Adrenal gland (tissue), 12 donors: ENCODE data around the gene CFAP70. TPM values are rescaled to one million over a fixed set of nuclear protein-coding genes. Genes with fewer than 3 reads are reported as not detected.

Experiments used
- DNase-seq, 7 donors: peaks; one replicate each; pipeline ENCODE4 v3.0.0-alpha.2; 2019 to 2020
- H3K27ac ChIP-seq, 5 donors: fragments of 200-600 bp; sonication (generic) in 4 of 5; 1 replicate in 3 of 5; 2 replicates in 2 of 5; pipeline versions ENCODE4 v1.5.1 to v1.8.0; 2016 to 2020; ENCODE audit warnings: mild to moderate bottlenecking in 1 of 5
- H3K27me3 ChIP-seq: fragments of 200-600 bp; 2 replicates; pipeline ENCODE4 v1.8.0; 2021
- H3K36me3 ChIP-seq, 2 donors: fragments of 200-600 bp; replicated peaks in 1 of 2; 1 replicate in 1 of 2; 2 replicates in 1 of 2; pipeline versions ENCODE4 v1.5.1 to v1.8.0; 2018 to 2022
- H3K4me1 ChIP-seq, 2 donors: fragments of 200-600 bp; replicated peaks in 1 of 2; 1 replicate in 1 of 2; 2 replicates in 1 of 2; pipeline versions ENCODE4 v1.5.1 to v1.8.0; 2018 to 2021
- H3K4me3 ChIP-seq, 4 donors: fragments of 200-600 bp; sonication (generic) in 3 of 4; one replicate each; pipeline ENCODE4 v1.5.1; 2016 to 2018
- H3K9me3 ChIP-seq, 3 donors: fragments of 200-600 bp; sonication (generic) in 1 of 3; replicated peaks in 1 of 3; 1 replicate in 2 of 3; 2 replicates in 1 of 3; pipeline versions ENCODE4 v1.5.1 to v1.8.0; 2016 to 2021
- POLR2A ChIP-seq, 2 donors: fragments of 450-650 bp; IDR thresholded peaks; one replicate each; pipeline ENCODE4 v1.6.1; 2017; ENCODE audit warnings: antibody characterized with exemption in 2 of 2, mild to moderate bottlenecking in 2 of 2, moderate library complexity in 1 of 2
- WGBS, 4 donors: extraction: QIAGEN DNeasy Blood & Tissue Kit in 2 of 4; methylation state at CpG; one replicate each; pipeline versions ENCODE4 v1.1.5 to v1.1.7; 2013 to 2017; 5-methylcytosine and 5-hydroxymethylcytosine counted together
- intact Hi-C, 2 donors: fragments of 100-400 bp; cut with DNase I; formaldehyde crosslinking; loops; one replicate each; pipeline versions ENCODE4 v1.14.1 to v1.15.0; 2022 to 2023
- polyA plus RNA-seq, 3 donors: library from polyadenylated mRNA; stranded (reverse); fragments of 200-250 nt in 2 of 3; fragments of 350-450 nt in 1 of 3; fragmentation: Illumina TruSeq in 1 of 3; extraction: RNeasy Lipid Tissue Mini Kit (QIAGEN cat#74804) in 1 of 3; gene quantifications; one replicate each; pipeline ENCODE4 v1.2.3, GENCODE V29; 2013 to 2014
- total RNA-seq, 9 donors: library from RNA; depleted of rRNA in 4 of 9; stranded (reverse); fragments of >200 nt in 4 of 9; fragments of 120-200 nt in 1 of 9; fragmentation: NEBNext Ultra II Directional in 1 of 9; extraction: Animal tissue kit (Norgen Biotek cat#: 25700) in 1 of 9; gene quantifications; one replicate each; pipeline versions ENCODE4 v1.1.0 to v1.2.4, GENCODE V29; 2013 to 2023
- TF ChIP-seq, protein P1 (sequence below), 6 experiments: fragments of 450-650 bp in 4 of 6; fragments of 200-600 bp in 2 of 6; sonication (generic) in 1 of 6; IDR thresholded peaks; 1 replicate in 5 of 6; 2 replicates in 1 of 6; pipeline versions ENCODE4 v1.5.1 to v1.8.0; 2016 to 2021; ENCODE audit warnings: antibody characterized with exemption in 6 of 6, mild to moderate bottlenecking in 2 of 6, moderate library complexity in 1 of 6
- donor health status: healthy with polysubstance abuse.
- donor health status: Bipolar disorder and iron deficiency.
- donor health status: DM: yes; HTN: yes; CAD: no.
- donor health status: DM: no; HTN: no; CAD: no.
- donor health status: DM: no; HTN: no; CAD: no.
- donor health status: DM: yes; HTN: yes; CAD: no.

CFAP70 gene
- total and polyA plus RNA-seq, 12 donors = 1.6 to 43.6 (median 6.7) TPM

- TF ChIP-seq, protein P1, sequence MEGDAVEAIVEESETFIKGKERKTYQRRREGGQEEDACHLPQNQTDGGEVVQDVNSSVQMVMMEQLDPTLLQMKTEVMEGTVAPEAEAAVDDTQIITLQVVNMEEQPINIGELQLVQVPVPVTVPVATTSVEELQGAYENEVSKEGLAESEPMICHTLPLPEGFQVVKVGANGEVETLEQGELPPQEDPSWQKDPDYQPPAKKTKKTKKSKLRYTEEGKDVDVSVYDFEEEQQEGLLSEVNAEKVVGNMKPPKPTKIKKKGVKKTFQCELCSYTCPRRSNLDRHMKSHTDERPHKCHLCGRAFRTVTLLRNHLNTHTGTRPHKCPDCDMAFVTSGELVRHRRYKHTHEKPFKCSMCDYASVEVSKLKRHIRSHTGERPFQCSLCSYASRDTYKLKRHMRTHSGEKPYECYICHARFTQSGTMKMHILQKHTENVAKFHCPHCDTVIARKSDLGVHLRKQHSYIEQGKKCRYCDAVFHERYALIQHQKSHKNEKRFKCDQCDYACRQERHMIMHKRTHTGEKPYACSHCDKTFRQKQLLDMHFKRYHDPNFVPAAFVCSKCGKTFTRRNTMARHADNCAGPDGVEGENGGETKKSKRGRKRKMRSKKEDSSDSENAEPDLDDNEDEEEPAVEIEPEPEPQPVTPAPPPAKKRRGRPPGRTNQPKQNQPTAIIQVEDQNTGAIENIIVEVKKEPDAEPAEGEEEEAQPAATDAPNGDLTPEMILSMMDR (IDR thresholded peaks at IDR 0.05) = peak in 2 of 6 experiments; percentile 16 to 29
- no peak for TF ChIP-seq POLR2A (IDR thresholded peaks at IDR 0.05)
- DNase-seq = no peak
- Histone ChIP-seq H3K4me1 (peaks cover 0 to 7% of the 10 kb centered on the region in 2 donors), H3K27me3 (no peaks in the 10 kb centered on the region), H3K36me3 (peaks cover 0 to 3% of the 10 kb centered on the region in 2 donors), H3K4me3 (no peak overlapping the region), H3K9me3 (no peaks in the 10 kb centered on the region), H3K27ac (no peak overlapping the region)
- intact Hi-C loops = no loop called here
- WGBS, 4 donors = 89 to 100% (median 94%) methylated on average over 2 of the region's 2 CpGs
Observed at GRCh38 chr10:73218431-73219191, 140.1 kb downstream of the CFAP70 start.

- no peaks in the 10 kb centered on the region for H3K27me3 ChIP-seq
- H3K9me3 ChIP-seq = no peaks in the 10 kb centered on the region
- H3K4me3 ChIP-seq = no peak overlapping the region
- peaks cover 4 to 7% of the 10 kb centered on the region in 2 donors for H3K4me1 ChIP-seq
- TF ChIP-seq, protein P1 (IDR thresholded peaks at IDR 0.05) = no peak
- TF ChIP-seq POLR2A (IDR thresholded peaks at IDR 0.05) = no peak
- WGBS, 4 donors = 91 to 98% (median 94%) methylated on average over 2 of the region's 2 CpGs
- no peak for DNase-seq
- no peak overlapping the region for H3K27ac ChIP-seq
- intact Hi-C loops = no loop called here
- peaks cover 0 to 3% of the 10 kb centered on the region in 2 donors for H3K36me3 ChIP-seq
Observed at GRCh38 chr10:73217628-73218027, 141.0 kb downstream of the CFAP70 start.

DNA sequence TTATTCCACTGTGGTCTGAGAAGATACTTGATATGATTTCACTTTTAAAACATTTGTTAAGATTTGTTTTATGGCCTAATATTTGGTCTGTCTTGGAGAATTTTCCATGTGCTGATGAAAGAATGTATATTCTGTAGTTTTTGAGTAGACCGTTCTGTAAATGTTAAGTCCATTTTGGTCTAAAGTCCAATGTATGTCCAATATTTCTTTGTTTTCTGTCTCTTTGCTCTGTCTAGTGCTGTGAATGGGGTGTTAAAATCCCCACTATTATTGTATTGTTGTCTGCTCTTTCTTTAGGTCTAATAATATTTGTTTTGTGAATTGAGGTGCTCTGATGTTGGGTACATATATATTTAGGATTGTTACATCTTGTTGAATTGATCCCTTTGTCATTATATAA is 142.9 kb downstream of the CFAP70 start:
- peaks cover 0 to 3% of the 10 kb centered on the region in 2 donors for H3K36me3 ChIP-seq
- intact Hi-C loops = no loop called here
- no peaks in the 10 kb centered on the region for H3K9me3 ChIP-seq
- H3K27ac ChIP-seq = no peak overlapping the region
- TF ChIP-seq POLR2A (IDR thresholded peaks at IDR 0.05) = no peak
- TF ChIP-seq, protein P1 (IDR thresholded peaks at IDR 0.05) = no peak
- no peak overlapping the region for H3K4me3 ChIP-seq
- no peak for DNase-seq
- no peaks in the 10 kb centered on the region for H3K27me3 ChIP-seq
- 89 to 100% (median 99%) methylated on average over 1 of the region's 1 CpG for WGBS, 4 donors
- H3K4me1 ChIP-seq = peaks cover 7 to 9% of the 10 kb centered on the region in 2 donors

GRCh38 chr10:73211106-73211811 is 147.4 kb downstream of the CFAP70 start:
- TF ChIP-seq POLR2A (IDR thresholded peaks at IDR 0.05) = no peak
- TF ChIP-seq, protein P1 (IDR thresholded peaks at IDR 0.05) = no peak
- H3K4me1 ChIP-seq = peaks cover 0 to 9% of the 10 kb centered on the region in 2 donors
- no peak for DNase-seq
- WGBS, 4 donors = 64 to 83% (median 75%) methylated on average over 4 of the region's 4 CpGs
- no peaks in the 10 kb centered on the region for H3K9me3 ChIP-seq
- no peaks in the 10 kb centered on the region for H3K36me3 ChIP-seq
- no peak overlapping the region for H3K27ac ChIP-seq
- H3K4me3 ChIP-seq = no peak overlapping the region
- intact Hi-C loops = no loop called here
- H3K27me3 ChIP-seq = no peaks in the 10 kb centered on the region
